GM23338 (cell line): ENCODE results near the gene TEKT5. TPM values are rescaled to one million over a fixed set of nuclear protein-coding genes. Genes with fewer than 3 reads are reported as not detected.

Experiments used
- ATAC-seq: fragments of 200-7000 bp; cut with Tn5 transposase; 3 replicates; pipeline ENCODE4 v1.9.1; 2020
- DNase-seq: peaks from one replicate; pipeline ENCODE4 v3.0.0-alpha.2; 2015; ENCODE audit warnings: low spot score
- H2AFZ ChIP-seq: fragments of 200-600 bp; sonication (generic); 2 replicates; pipeline ENCODE4 v1.8.0; 2016; ENCODE audit warnings: antibody characterized with exemption, mild to moderate bottlenecking, moderate library complexity
- H3F3A ChIP-seq: fragments of 200-600 bp; sonication (generic); replicated peaks from 2 replicates; pipeline ENCODE4 v1.8.0; 2017; ENCODE audit warnings: antibody characterized with exemption, mixed run types, low read depth
- H3K27ac ChIP-seq: fragments of 200-600 bp; sonication (generic); 2 replicates; pipeline ENCODE4 v1.6.1; 2016; ENCODE audit warnings: low read depth
- H3K27me3 ChIP-seq: fragments of 200-600 bp; sonication (generic); 2 replicates; pipeline ENCODE4 v1.8.0; 2016; ENCODE audit warnings: mild to moderate bottlenecking, mixed run types, moderate library complexity; ENCODE audit not compliant: insufficient read depth
- H3K36me3 ChIP-seq: fragments of 200-600 bp; sonication (generic); 2 replicates; pipeline ENCODE4 v1.8.0; 2016; ENCODE audit warnings: mild to moderate bottlenecking; ENCODE audit not compliant: insufficient read depth
- H3K4me1 ChIP-seq: fragments of 200-600 bp; sonication (generic); 2 replicates; pipeline ENCODE4 v1.8.0; 2016; ENCODE audit warnings: mild to moderate bottlenecking, moderate library complexity; ENCODE audit not compliant: insufficient read depth
- H3K4me2 ChIP-seq: fragments of 200-600 bp; sonication (generic); 2 replicates; pipeline ENCODE4 v1.7.1; 2017; ENCODE audit warnings: mixed run types
- H3K4me3 ChIP-seq: fragments of 200-600 bp; sonication (generic); 2 replicates; pipeline ENCODE4 v1.6.1; 2016; ENCODE audit warnings: mixed run types
- H3K79me2 ChIP-seq: fragments of 200-600 bp; sonication (generic); replicated peaks from 2 replicates; pipeline ENCODE4 v1.8.0; 2017; ENCODE audit warnings: mild to moderate bottlenecking; ENCODE audit not compliant: insufficient read depth
- H3K9me2 ChIP-seq: fragments of 200-600 bp; sonication (generic); 2 replicates; pipeline ENCODE4 v1.8.0; 2017; ENCODE audit not compliant: insufficient read depth
- H4K20me1 ChIP-seq: fragments of 200-600 bp; sonication (generic); replicated peaks from 2 replicates; pipeline ENCODE4 v1.8.0; 2017; ENCODE audit warnings: mild to moderate bottlenecking; ENCODE audit not compliant: insufficient read depth
- H3K27ac Mint-ChIP-seq: 2 replicates; pipeline ENCODE4 v1.8.0; 2020; ENCODE audit warnings: inconsistent platforms, mild to moderate bottlenecking, moderate library complexity, mixed read lengths
- H3K27me3 Mint-ChIP-seq: 3 replicates; pipeline ENCODE4 v1.8.0; 2022; ENCODE audit warnings: low read depth, mild to moderate bottlenecking, moderate library complexity, mixed read lengths, inconsistent platforms; ENCODE audit not compliant: insufficient read depth, poor library complexity
- H3K36me3 Mint-ChIP-seq: 3 replicates; pipeline ENCODE4 v1.8.0; 2021; ENCODE audit warnings: low read depth, mild to moderate bottlenecking, inconsistent platforms, moderate library complexity, mixed read lengths
- H3K4me1 Mint-ChIP-seq: 3 replicates; pipeline ENCODE4 v1.8.0; 2020; ENCODE audit warnings: mild to moderate bottlenecking, inconsistent platforms, mixed read lengths
- H3K4me3 Mint-ChIP-seq: 3 replicates; pipeline ENCODE4 v1.8.0; 2021; ENCODE audit warnings: moderate library complexity, mild to moderate bottlenecking, inconsistent platforms, mixed read lengths
- H3K9me3 Mint-ChIP-seq: 3 replicates; pipeline ENCODE4 v1.8.0; 2020; ENCODE audit warnings: moderate library complexity, mild to moderate bottlenecking, inconsistent platforms, mixed read lengths
- EZH2phosphoT487 ChIP-seq: fragments of 200-600 bp; sonication (generic); IDR thresholded peaks from one replicate; pipeline ENCODE4 v1.8.1; 2018; ENCODE audit warnings: antibody characterized with exemption; ENCODE audit not compliant: unreplicated experiment
- REST ChIP-seq: IDR thresholded peaks from one replicate; pipeline ENCODE4 v1.6.1; 2018; ENCODE audit warnings: antibody characterized with exemption; ENCODE audit not compliant: unreplicated experiment
- ZNF114 ChIP-seq: fragments of 250-450 bp; sonication (Bioruptor Pico); IDR thresholded peaks from 2 replicates; pipeline ENCODE4 v1.5.0; 2020; ENCODE audit warnings: mild to moderate bottlenecking, moderate library complexity
- ZNF331 ChIP-seq: fragments of 250-450 bp; sonication (Bioruptor Pico); IDR thresholded peaks from 2 replicates; pipeline ENCODE4 v1.5.0; 2020; ENCODE audit warnings: low read depth, mild to moderate bottlenecking, moderate library complexity
- ZNF462 ChIP-seq: fragments of 250-450 bp; sonication (Bioruptor Pico); IDR thresholded peaks from 2 replicates; pipeline ENCODE4 v1.5.0; 2020; ENCODE audit warnings: mild to moderate bottlenecking, moderate library complexity
- polyA plus RNA-seq: library from polyadenylated mRNA; unstranded; fragments of >200 nt; fragmentation: Nextera tagmentation; extraction: Ambion mirVana; gene quantifications from 2 replicates; pipeline ENCODE4 v1.2.1, GENCODE V29; 2016
- total RNA-seq: library from RNA; depleted of rRNA; stranded (reverse); fragments of >200 nt; shearing (Covaris generic); gene quantifications from 2 replicates; pipeline ENCODE4 v1.2.3, GENCODE V29; 2014

Gene TEKT5
- total and polyA plus RNA-seq, 2 experiments from 2014 or later, result 0.52 TPM; not detected in 1

GRCh38 chr16:10641953-10642949 is 52.5 kb downstream of the TEKT5 start:
- peak overlapping the region; percentile 61 for H3K4me2 ChIP-seq
- Mint-ChIP-seq H3K27ac (peak overlapping the region; percentile 49), H3K9me3 (no peaks in the 10 kb centered on the region), H3K4me3 (peak overlapping the region; percentile 11; the same call in 2 of the 3 replicates), H3K4me1 (peaks cover 21% of the 10 kb centered on the region), H3K36me3 (no peaks in the 10 kb centered on the region), H3K27me3 (no peaks in the 10 kb centered on the region)
- no peaks in the 10 kb centered on the region for H3K27me3 ChIP-seq
- peak overlapping the region; percentile 2 for H3K4me3 ChIP-seq
- peak; percentile 76 for DNase-seq
- ATAC-seq, result peak; percentile 93
- H3K4me1 ChIP-seq, result peaks cover 18% of the 10 kb centered on the region; the same call in 1 of the 2 replicates
- H3F3A ChIP-seq, result 0 out of 2 replicates have a peak, but pooled peaks cover 5% of the 10 kb centered on the region
- peak overlapping the region; percentile 80; the same call in 1 of the 2 replicates for H2AFZ ChIP-seq
- H3K36me3 ChIP-seq, result no peaks in the 10 kb centered on the region
- H3K9me2 ChIP-seq, result no peaks in the 10 kb centered on the region
- H3K27ac ChIP-seq, result peak overlapping the region; percentile 82
- no peak for TF ChIP-seq ZNF331 (CRISPR knock-in tag)
- no peak for TF ChIP-seq ZNF462 (CRISPR knock-in tag)
- TF ChIP-seq REST, result peak; percentile 26
- no peak for TF ChIP-seq ZNF114
- TF ChIP-seq EZH2phosphoT487, result no peak
- no peaks in the 10 kb centered on the region for H4K20me1 ChIP-seq
- H3K79me2 ChIP-seq, result no peaks in the 10 kb centered on the region
